GM19035 (cell line): ENCODE measurements around the gene NFYC.

Experiments
- ATAC-seq: cut with Tn5 transposase; IDR thresholded peaks from one replicate; pipeline ENCODE4 v1.9.1; 2021; ENCODE audit not compliant: unreplicated experiment

NFYC gene

GRCh38 chr1:40756523-40756922, 65.0 kb downstream of the NFYC start:
- ATAC-seq: no peak

GRCh38 chr1:40757084-40757483, 65.6 kb downstream of the NFYC start:
- no peak for ATAC-seq

- no peak for ATAC-seq
These were observed 66.5 kb downstream of the NFYC start for GRCh38 chr1:40758004-40758403.

- no peak for ATAC-seq
These were observed 67.3 kb downstream of the NFYC start for GRCh38 chr1:40758578-40759343.

GRCh38 chr1:40760984-40761383, 69.5 kb downstream of the NFYC start:
- ATAC-seq: no peak

- ATAC-seq: no peak
These were observed 70.8 kb downstream of the NFYC start for GRCh38 chr1:40762144-40762923.

- ATAC-seq: no peak
These were observed 72.4 kb downstream of the NFYC start for GRCh38 chr1:40763742-40764532.

- ATAC-seq: no peak
These were observed 73.5 kb downstream of the NFYC start for GRCh38 chr1:40764981-40765380.

- ATAC-seq: no peak
These were observed 74.5 kb downstream of the NFYC start for GRCh38 chr1:40766017-40766416.

- ATAC-seq: no peak
These were observed 75.1 kb downstream of the NFYC start for GRCh38 chr1:40766560-40766959.

GRCh38 chr1:40768146-40768990, 76.9 kb downstream of the NFYC start:
- ATAC-seq: no peak

GRCh38 chr1:40769815-40770214, 78.3 kb downstream of the NFYC start:
- ATAC-seq: no peak

- ATAC-seq: no peak
These were observed 79.0 kb downstream of the NFYC start for GRCh38 chr1:40770296-40771070.

- no peak for ATAC-seq
These were observed 80.8 kb downstream of the NFYC start for GRCh38 chr1:40772146-40772955.

GRCh38 chr1:40773748-40774265, 82.3 kb downstream of the NFYC start:
- no peak for ATAC-seq

- ATAC-seq: no peak
These were observed 82.9 kb downstream of the NFYC start for GRCh38 chr1:40774266-40774998.

GRCh38 chr1:40776236-40777072, 85.0 kb downstream of the NFYC start:
- no peak for ATAC-seq
